Measurements from ENCODE around the gene CDKL2.
"Not testable (repeated sequence)": the region's sequence is repeated elsewhere in the genome, so short reads cannot be mapped to it uniquely, and the experiment has no call there.

Gene CDKL2

DNA sequence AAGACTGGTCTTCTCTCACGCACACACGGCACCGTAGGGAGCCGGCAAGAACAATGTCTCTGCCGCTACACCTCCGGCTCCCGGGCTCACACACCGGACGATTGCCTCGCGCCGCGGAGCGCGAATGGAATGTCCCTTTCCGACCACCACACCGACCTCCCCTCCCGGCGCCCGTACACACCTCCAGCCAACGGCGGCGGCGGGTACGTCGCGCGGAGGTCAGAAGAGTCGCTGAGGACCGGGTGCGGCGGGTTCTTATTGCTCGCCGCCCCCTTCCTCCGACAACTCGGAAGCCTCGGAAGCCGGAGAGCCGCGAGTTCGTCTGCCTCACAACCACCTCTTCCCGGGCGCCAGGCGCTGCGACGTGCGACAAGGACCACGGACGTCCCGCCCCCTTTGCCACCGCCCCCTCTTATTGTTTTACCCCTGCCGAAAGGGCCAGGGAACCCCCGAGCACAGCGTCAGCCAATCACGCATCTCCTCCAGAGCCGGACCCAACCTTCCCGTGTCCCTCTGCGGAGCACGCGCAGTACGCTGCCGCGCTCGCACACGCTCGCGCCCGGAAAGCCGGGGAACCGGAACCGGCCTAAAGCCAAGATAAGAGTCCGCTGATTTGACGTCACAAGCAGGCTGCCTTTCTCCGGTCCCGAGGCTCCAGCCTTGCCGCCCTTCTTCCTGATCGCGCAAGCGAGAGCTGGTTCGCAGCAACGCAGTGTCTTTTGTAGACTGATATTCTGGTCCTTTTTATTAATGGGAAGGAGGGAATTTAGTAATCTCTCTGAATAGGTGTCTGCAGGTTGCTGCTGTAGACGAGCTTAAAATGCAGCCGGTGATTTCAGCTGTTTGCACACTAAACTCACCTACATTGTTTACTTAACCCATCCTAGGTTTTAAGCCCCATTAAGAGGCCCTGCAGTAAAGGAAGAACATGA, 43.0 kb upstream of the CDKL2 start, which contains the start of gene G3BP2:
TSS of gene G3BP2 (minus strand) at position 385 of the 932 bp plus-strand sequence. CDS start 11,386 bp downstream, outside the sequence.
- no peaks in the 10 kb centered on the region for H3K27me3 ChIP-seq
- intact Hi-C loops (cut with DNase I; ENCODE audit: low total_unique reads), result loop anchor here (1.0 kb wide), 1 partner anchor 51 kb away; the partner anchor contains the start of gene USO1
- H3K9me3 ChIP-seq, result no peaks in the 10 kb centered on the region
- DNase-seq, result peak; percentile 98 to 99
- peak within 1 kb of the TSS; percentile 94 to 99 for H3K27ac ChIP-seq
- peak within 1 kb of the TSS; percentile 83 to 91 for H3K4me3 ChIP-seq
- H3K4me1 ChIP-seq, result peaks cover 0 to 43% (median 14%) of the 10 kb centered on the region in 4 donors
- no peaks in the 10 kb centered on the region for H3K36me3 ChIP-seq
- TF ChIP-seq, protein P1, sequence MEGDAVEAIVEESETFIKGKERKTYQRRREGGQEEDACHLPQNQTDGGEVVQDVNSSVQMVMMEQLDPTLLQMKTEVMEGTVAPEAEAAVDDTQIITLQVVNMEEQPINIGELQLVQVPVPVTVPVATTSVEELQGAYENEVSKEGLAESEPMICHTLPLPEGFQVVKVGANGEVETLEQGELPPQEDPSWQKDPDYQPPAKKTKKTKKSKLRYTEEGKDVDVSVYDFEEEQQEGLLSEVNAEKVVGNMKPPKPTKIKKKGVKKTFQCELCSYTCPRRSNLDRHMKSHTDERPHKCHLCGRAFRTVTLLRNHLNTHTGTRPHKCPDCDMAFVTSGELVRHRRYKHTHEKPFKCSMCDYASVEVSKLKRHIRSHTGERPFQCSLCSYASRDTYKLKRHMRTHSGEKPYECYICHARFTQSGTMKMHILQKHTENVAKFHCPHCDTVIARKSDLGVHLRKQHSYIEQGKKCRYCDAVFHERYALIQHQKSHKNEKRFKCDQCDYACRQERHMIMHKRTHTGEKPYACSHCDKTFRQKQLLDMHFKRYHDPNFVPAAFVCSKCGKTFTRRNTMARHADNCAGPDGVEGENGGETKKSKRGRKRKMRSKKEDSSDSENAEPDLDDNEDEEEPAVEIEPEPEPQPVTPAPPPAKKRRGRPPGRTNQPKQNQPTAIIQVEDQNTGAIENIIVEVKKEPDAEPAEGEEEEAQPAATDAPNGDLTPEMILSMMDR (IDR thresholded peaks at IDR 0.05), result no peak

DNA sequence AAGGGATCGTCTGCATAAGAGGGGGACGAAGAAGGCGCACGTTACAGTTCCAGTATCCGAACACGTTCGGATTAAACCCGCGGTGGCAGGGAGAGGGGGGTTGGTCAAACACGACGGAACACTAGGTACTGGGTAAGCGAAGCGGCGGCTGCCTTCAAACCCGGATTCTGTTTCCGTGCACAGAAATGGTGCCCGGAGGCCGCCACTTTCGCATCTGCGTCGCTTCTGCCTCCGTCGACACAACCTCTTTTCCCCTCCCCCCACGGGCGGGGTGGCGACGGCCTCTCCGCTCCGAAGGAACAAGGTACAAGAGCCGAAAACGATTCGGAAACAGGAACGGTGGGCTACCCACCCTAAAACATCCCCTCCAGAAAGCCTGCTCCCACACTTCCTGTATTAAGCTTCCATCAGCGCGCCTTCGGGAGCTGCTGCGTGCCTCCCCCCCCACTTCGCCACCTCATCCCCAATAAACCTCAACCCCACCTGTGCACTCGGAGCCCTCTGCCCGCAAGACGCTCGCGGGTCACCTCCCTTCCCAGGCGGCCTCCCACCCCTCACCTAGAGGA, 42.2 kb upstream of the CDKL2 start:
- no peaks in the 10 kb centered on the region for H3K27me3 ChIP-seq
- intact Hi-C loops (cut with DNase I; ENCODE audit: low total_unique reads), result loop anchor here (1.0 kb wide), 1 partner anchor 52 kb away; the partner anchor contains the start of gene USO1
- H3K27ac ChIP-seq, result peak overlapping the region; percentile 94 to 99
- DNase-seq, result peak; percentile 60 to 82
- peaks cover 0 to 51% (median 14%) of the 10 kb centered on the region in 4 donors for H3K4me1 ChIP-seq
- H3K9me3 ChIP-seq, result no peaks in the 10 kb centered on the region
- peak overlapping the region; percentile 83 to 91 for H3K4me3 ChIP-seq
- TF ChIP-seq, protein P1 (IDR thresholded peaks at IDR 0.05), result no peak
- no peaks in the 10 kb centered on the region for H3K36me3 ChIP-seq

- H3K27ac ChIP-seq, result peak overlapping the region; percentile 94 to 99
- H3K27me3 ChIP-seq, result no peaks in the 10 kb centered on the region
- TF ChIP-seq, protein P1 (IDR thresholded peaks at IDR 0.05), result no peak
- H3K36me3 ChIP-seq, result no peaks in the 10 kb centered on the region
- H3K4me3 ChIP-seq, result peak overlapping the region; percentile 83 to 91
- H3K4me1 ChIP-seq, result peaks cover 0 to 53% (median 14%) of the 10 kb centered on the region in 4 donors
- DNase-seq, result no peak
- intact Hi-C loops (cut with DNase I; ENCODE audit: low total_unique reads), result no loop called here
- H3K9me3 ChIP-seq, result no peaks in the 10 kb centered on the region
Observed at GRCh38 chr4:75671802-75672421, 41.6 kb upstream of the CDKL2 start.

DNA sequence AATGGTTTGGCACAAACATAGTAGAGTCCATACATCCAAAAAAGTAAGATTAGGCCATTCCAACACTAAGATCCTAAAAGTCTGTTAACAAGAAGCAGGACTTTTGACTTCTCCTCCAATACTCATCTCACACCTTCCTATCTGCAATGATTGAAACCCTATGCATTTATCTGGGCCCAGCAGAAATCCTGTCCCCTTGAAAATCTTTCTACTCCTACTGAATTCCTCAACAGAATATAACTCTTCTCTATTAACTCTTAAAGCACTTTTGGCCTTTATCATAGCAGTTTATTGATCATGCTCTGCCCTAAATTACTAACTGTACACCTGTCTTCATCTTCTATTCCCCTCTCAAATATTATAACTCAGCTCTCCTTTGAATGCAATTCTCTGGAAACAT, 38.3 kb upstream of the CDKL2 start:
- no peak overlapping the region for H3K4me3 ChIP-seq
- H3K4me1 ChIP-seq, result peaks cover 0 to 63% (median 17%) of the 10 kb centered on the region in 4 donors
- no peaks in the 10 kb centered on the region for H3K9me3 ChIP-seq
- H3K27ac ChIP-seq, result no peak overlapping the region
- H3K27me3 ChIP-seq, result no peaks in the 10 kb centered on the region
- no peak for DNase-seq
- no peaks in the 10 kb centered on the region for H3K36me3 ChIP-seq
- TF ChIP-seq, protein P1 (IDR thresholded peaks at IDR 0.05), result no peak
- intact Hi-C loops (cut with DNase I; ENCODE audit: low total_unique reads), result no loop called here

GRCh38 chr4:75667636-75668035, 37.3 kb upstream of the CDKL2 start:
- peaks cover 0 to 63% (median 17%) of the 10 kb centered on the region in 4 donors for H3K4me1 ChIP-seq
- DNase-seq; H3K4me3 ChIP-seq; H3K27me3 ChIP-seq; H3K27ac ChIP-seq; intact Hi-C loops (cut with DNase I; ENCODE audit: low total_unique reads); H3K36me3 ChIP-seq; H3K9me3 ChIP-seq: not testable (repeated sequence)

All from tibial artery (tissue), 4 donors.